H9 (cell line): ENCODE measurements around the gene RS1. TPM values are rescaled to one million over a fixed set of nuclear protein-coding genes. Genes with fewer than 3 reads are reported as not detected.

Source experiments
- DNase-seq: peaks from one replicate; pipeline ENCODE4 v3.0.0-alpha.2; 2017
- H2AFZ ChIP-seq: one replicate; pipeline ENCODE4 v1.6.1; 2013; ENCODE audit warnings: mild to moderate bottlenecking, low read length, control low read depth, moderate library complexity
- H2AK5ac ChIP-seq: 2 replicates; pipeline ENCODE4 v1.6.1; 2013; ENCODE audit warnings: low read length, control low read depth, mixed read lengths; ENCODE audit not compliant: insufficient read length
- H2BK120ac ChIP-seq: one replicate; pipeline ENCODE4 v1.6.1; 2013; ENCODE audit warnings: low read depth, mild to moderate bottlenecking, low read length, control low read depth, inconsistent platforms; ENCODE audit not compliant: poor library complexity, severe bottlenecking
- H2BK12ac ChIP-seq: 2 replicates; pipeline ENCODE4 v1.6.1; 2013; ENCODE audit warnings: low read length, control low read depth, mixed read lengths, low read depth; ENCODE audit not compliant: insufficient read length
- H2BK15ac ChIP-seq: 2 replicates; pipeline ENCODE4 v1.6.1; 2013; ENCODE audit warnings: low read depth, low read length, control low read depth
- H2BK20ac ChIP-seq: one replicate; pipeline ENCODE4 v1.6.1; 2013; ENCODE audit warnings: low read depth, mild to moderate bottlenecking, low read length, control low read depth, inconsistent platforms; ENCODE audit not compliant: poor library complexity, severe bottlenecking
- H2BK5ac ChIP-seq: 2 replicates; pipeline ENCODE4 v1.6.1; 2013; ENCODE audit warnings: low read length, control low read depth, mixed read lengths; ENCODE audit not compliant: insufficient read length
- H3K14ac ChIP-seq: 2 replicates; pipeline ENCODE4 v1.6.1; 2013; ENCODE audit warnings: low read length, control low read depth; ENCODE audit not compliant: insufficient read depth
- H3K18ac ChIP-seq: 2 replicates; pipeline ENCODE4 v1.6.1; 2013; ENCODE audit warnings: low read depth, mild to moderate bottlenecking, mixed read lengths, low read length, control low read depth; ENCODE audit not compliant: insufficient read length
- H3K23ac ChIP-seq: 2 replicates; pipeline ENCODE4 v1.6.1; 2013; ENCODE audit warnings: low read length, control low read depth, mixed read lengths, low read depth; ENCODE audit not compliant: insufficient read length
- H3K23me2 ChIP-seq: 2 replicates; pipeline ENCODE4 v1.6.1; 2013; ENCODE audit warnings: low read depth, mild to moderate bottlenecking, mixed read lengths, low read length, control low read depth; ENCODE audit not compliant: insufficient read length, poor library complexity, severe bottlenecking
- H3K27ac ChIP-seq: 2 replicates; pipeline ENCODE4 v1.5.1; 2013; ENCODE audit warnings: low read length, control low read depth, mixed read lengths, low read depth; ENCODE audit not compliant: insufficient read length
- H3K27me3 ChIP-seq: 2 replicates; pipeline ENCODE4 v1.6.1; 2013; ENCODE audit warnings: low read length, control low read depth, inconsistent platforms; ENCODE audit not compliant: insufficient read depth
- H3K4ac ChIP-seq: 2 replicates; pipeline ENCODE4 v1.6.1; 2013; ENCODE audit warnings: low read depth, mild to moderate bottlenecking, control low read depth, inconsistent platforms, low read length, moderate library complexity
- H3K4me1 ChIP-seq: 2 replicates; pipeline ENCODE4 v1.6.1; 2013; ENCODE audit warnings: low read length, control low read depth, inconsistent platforms; ENCODE audit not compliant: insufficient read depth
- H3K4me2 ChIP-seq: 2 replicates; pipeline ENCODE4 v1.6.1; 2013; ENCODE audit warnings: low read length, control low read depth, mixed read lengths; ENCODE audit not compliant: insufficient read length, insufficient read depth
- H3K56ac ChIP-seq: 2 replicates; pipeline ENCODE4 v1.6.1; 2013; ENCODE audit warnings: low read depth, mild to moderate bottlenecking, mixed read lengths, low read length, control low read depth; ENCODE audit not compliant: insufficient read length
- H3K79me1 ChIP-seq: 2 replicates; pipeline ENCODE4 v1.6.1; 2013; ENCODE audit warnings: low read depth, mild to moderate bottlenecking, moderate library complexity, low read length, control low read depth, inconsistent platforms; ENCODE audit not compliant: insufficient read depth, poor library complexity, severe bottlenecking
- H3K79me2 ChIP-seq: 2 replicates; pipeline ENCODE4 v1.6.1; 2013; ENCODE audit warnings: low read length, control low read depth, inconsistent platforms; ENCODE audit not compliant: insufficient read depth
- H3K9ac ChIP-seq: 2 replicates; pipeline ENCODE4 v1.6.1; 2013; ENCODE audit warnings: low read length, control low read depth, mixed read lengths; ENCODE audit not compliant: insufficient read length; ENCODE audit errors: extremely low read depth
- H3K9me3 ChIP-seq: one replicate; pipeline ENCODE4 v1.6.1; 2013; ENCODE audit warnings: low read depth, low read length, inconsistent platforms; ENCODE audit not compliant: control insufficient read depth
- H3T11ph ChIP-seq: one replicate; pipeline ENCODE4 v1.6.1; 2013; ENCODE audit warnings: mild to moderate bottlenecking, low read length, control low read depth, inconsistent platforms
- H4K20me1 ChIP-seq: one replicate; pipeline ENCODE4 v1.6.1; 2013; ENCODE audit not compliant: control insufficient read depth, insufficient read length, insufficient read depth
- H4K5ac ChIP-seq: 2 replicates; pipeline ENCODE4 v1.6.1; 2013; ENCODE audit warnings: low read depth, mild to moderate bottlenecking, mixed read lengths, low read length, control low read depth; ENCODE audit not compliant: insufficient read length
- H4K8ac ChIP-seq: replicated peaks from 2 replicates; pipeline ENCODE4 v1.6.1; 2013; ENCODE audit warnings: low read length, control low read depth, mixed read lengths, low read depth; ENCODE audit not compliant: insufficient read length
- H4K91ac ChIP-seq: 2 replicates; pipeline ENCODE4 v1.6.1; 2013; ENCODE audit warnings: low read depth, mild to moderate bottlenecking, moderate library complexity, mixed read lengths, low read length, control low read depth; ENCODE audit not compliant: insufficient read length
- H3K27ac Mint-ChIP-seq, 3 experiments: 2 replicates in 2 of 3; 3 replicates in 1 of 3; pipeline ENCODE4 v1.8.0; 2020 to 2021; ENCODE audit warnings: mixed read lengths in 3 of 3, mild to moderate bottlenecking in 1 of 3, moderate library complexity in 1 of 3
- H3K27me3 Mint-ChIP-seq: 2 replicates; pipeline ENCODE4 v1.8.0; 2021; ENCODE audit warnings: low read depth, mild to moderate bottlenecking, moderate library complexity, mixed read lengths
- H3K36me3 Mint-ChIP-seq, 3 experiments: 2 replicates in 2 of 3; 3 replicates in 1 of 3; pipeline ENCODE4 v1.8.0; 2020 to 2021; ENCODE audit warnings: low read depth in 3 of 3, mixed read lengths in 3 of 3; ENCODE audit not compliant: insufficient read depth in 1 of 3
- H3K4me1 Mint-ChIP-seq, 2 experiments: 2 replicates each; pipeline ENCODE4 v1.8.0; 2020; ENCODE audit warnings: mixed read lengths in 2 of 2
- H3K4me3 Mint-ChIP-seq, 2 experiments: 2 replicates in 1 of 2; 3 replicates in 1 of 2; pipeline ENCODE4 v1.8.0; 2020 to 2021; ENCODE audit warnings: mild to moderate bottlenecking in 2 of 2, mixed read lengths in 2 of 2, moderate library complexity in 1 of 2
- H3K9me3 Mint-ChIP-seq, 2 experiments: 2 replicates in 1 of 2; 3 replicates in 1 of 2; pipeline ENCODE4 v1.8.0; 2020; ENCODE audit warnings: mild to moderate bottlenecking in 2 of 2, mixed read lengths in 2 of 2, moderate library complexity in 1 of 2
- CTCF ChIP-seq: fragments of 200-600 bp; sonication (generic); conservative IDR thresholded peaks from 3 replicates; pipeline ENCODE4 v1.8.0; 2021; ENCODE audit warnings: antibody characterized with exemption, mild to moderate bottlenecking
- WGBS: extraction: QIAGEN DNeasy Blood & Tissue Kit; methylation state at CpG from one replicate; pipeline ENCODE4 v1.1.7; 2013; ENCODE audit warnings: missing lambda C conversion rate, low lambda C conversion rate, mixed read lengths; ENCODE audit not compliant: insufficient read length; ENCODE audit errors: extremely low coverage; 5-methylcytosine and 5-hydroxymethylcytosine counted together
- total RNA-seq: library from RNA; stranded (reverse); gene quantifications from 2 replicates; pipeline ENCODE4 v1.2.1, GENCODE V29; 2021

RS1 gene
- total RNA-seq, 1 experiment from 2014 or later = not detected

- H3K56ac ChIP-seq = no peak overlapping the region
Observed at GRCh38 chrX:18650662-18651061, 21.2 kb downstream of the RS1 start.

More at GRCh38 chrX:18650662-18651061, 21.2 kb downstream of the RS1 start:
- Histone ChIP-seq H4K91ac (no peak overlapping the region), H4K8ac (no peak overlapping the region), H3K9ac (no peak overlapping the region), H3K14ac (no peak overlapping the region), H3K23me2 (no peaks in the 10 kb centered on the region), H3K4me1 (no peaks in the 10 kb centered on the region; the same call in 1 of the 2 replicates), H3K9me3 (peaks cover 28% of the 10 kb centered on the region), H2AK5ac (no peak overlapping the region), H2BK20ac (no peak overlapping the region), H2AFZ (no peak overlapping the region), H4K20me1 (no peaks in the 10 kb centered on the region), H2BK15ac (no peak overlapping the region), H3K4me2 (no peak overlapping the region), H3K27ac (no peak overlapping the region), H4K5ac (no peak overlapping the region), H3K79me2 (no peaks in the 10 kb centered on the region), H3K4ac (no peak overlapping the region), H2BK12ac (no peak overlapping the region), H2BK5ac (no peak overlapping the region), H3K23ac (no peak overlapping the region), H3K27me3 (no peaks in the 10 kb centered on the region), H3T11ph (no peak overlapping the region), H2BK120ac (no peak overlapping the region), H3K18ac (no peak overlapping the region), H3K79me1 (no peaks in the 10 kb centered on the region)
- Mint-ChIP-seq H3K4me1 (peaks cover 12 to 25% of the 10 kb centered on the region in 2 experiments), H3K27me3 (no peaks in the 10 kb centered on the region), H3K9me3 (peaks cover 77 to 83% of the 10 kb centered on the region in 2 experiments), H3K4me3 (no peak overlapping the region), H3K27ac (no peak overlapping the region), H3K36me3 (peaks cover 0 to 6% (median 2%) of the 10 kb centered on the region in 3 experiments; a peak in 5 of 7 replicates)
- no CpG with 5 or more reads among the region's 6 CpGs for WGBS
- no peak for DNase-seq
- TF ChIP-seq CTCF = no peak
